Measurements from ENCODE around the gene GALNT17.

Gene GALNT17

DNA sequence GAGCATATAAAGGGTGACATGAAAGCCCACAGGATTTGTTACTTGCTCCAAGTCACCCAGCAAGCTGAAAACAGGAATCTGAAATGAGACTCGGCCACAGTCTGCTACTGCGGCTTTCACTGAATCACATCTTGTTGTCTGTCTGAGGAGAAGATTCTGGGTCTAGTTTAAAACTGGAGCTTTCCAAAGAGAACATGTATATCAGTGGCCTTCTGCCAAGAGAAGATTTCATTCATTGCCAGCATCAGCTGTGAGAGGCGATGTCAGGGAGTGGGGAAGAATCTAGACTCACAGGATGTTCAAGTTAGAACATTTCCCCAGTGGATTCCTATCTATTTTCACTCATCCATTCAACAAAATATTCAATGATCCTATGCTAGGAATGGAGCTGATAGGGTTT is 122.8 kb downstream of the GALNT17 start:
- TF ChIP-seq TEAD4 (IDR thresholded peaks at IDR 0.05) (no peak), CEBPB (IDR thresholded peaks at IDR 0.05) (no peak), CREB1 (IDR thresholded peaks at IDR 0.05; ENCODE audit: low read depth) (no peak), RAD21 (IDR thresholded peaks at IDR 0.05; ENCODE audit: low read depth) (no peak)

DNA sequence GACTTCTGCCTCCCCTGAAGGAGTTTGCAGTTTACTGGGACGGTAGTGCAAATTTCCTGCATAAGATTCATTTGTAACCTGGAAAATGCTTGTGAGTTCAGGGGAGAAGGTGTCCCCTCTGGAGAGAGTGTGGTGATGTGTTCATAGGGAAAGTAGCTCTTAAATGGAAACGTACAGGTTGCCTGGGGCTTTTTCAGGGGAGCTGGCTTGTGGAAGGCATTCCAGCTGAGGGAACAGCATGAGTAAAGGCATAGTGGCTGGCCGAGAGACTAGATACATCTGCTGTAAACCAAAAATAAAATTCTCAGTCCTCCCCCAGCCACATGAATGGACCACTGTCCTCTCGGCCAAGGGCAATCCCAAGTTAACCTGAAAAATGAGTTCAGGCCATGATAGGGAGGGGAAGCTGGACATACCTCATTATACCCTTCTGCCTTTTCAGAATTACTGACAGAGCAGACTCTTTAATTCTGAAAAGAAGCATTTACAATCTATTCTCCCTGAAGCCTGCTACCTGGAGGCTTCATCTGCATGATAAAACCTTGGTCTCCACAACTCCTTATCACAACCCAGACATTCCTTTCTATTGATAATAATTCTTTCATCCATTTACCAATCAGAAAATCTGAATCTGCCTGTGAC is 123.7 kb downstream of the GALNT17 start:
- TF ChIP-seq FOXM1 (IDR thresholded peaks at IDR 0.05; ENCODE audit: borderline replicate concordance, low read depth) (no peak), EGR1 (IDR thresholded peaks at IDR 0.05) (no peak), USF1 (IDR thresholded peaks at IDR 0.05) (no peak), TEAD4 (IDR thresholded peaks at IDR 0.05) (no peak), ZBTB7A (IDR thresholded peaks at IDR 0.05; ENCODE audit: low read depth) (no peak), YY1 (IDR thresholded peaks at IDR 0.05; ENCODE audit: low read depth) (no peak), EP300 (IDR thresholded peaks at IDR 0.05; ENCODE audit: borderline replicate concordance) (no peak), TCF12 (IDR thresholded peaks at IDR 0.05; ENCODE audit: low read depth) (no peak), NFIC (IDR thresholded peaks at IDR 0.05) (no peak), MAX (IDR thresholded peaks at IDR 0.05) (no peak), CEBPB (IDR thresholded peaks at IDR 0.05) (no peak), CREB1 (IDR thresholded peaks at IDR 0.05; ENCODE audit: low read depth) (no peak), TAF1 (IDR thresholded peaks at IDR 0.05; ENCODE audit: low read depth) (no peak), RAD21 (IDR thresholded peaks at IDR 0.05; ENCODE audit: low read depth) (no peak)
- TF ChIP-seq, protein P1, sequence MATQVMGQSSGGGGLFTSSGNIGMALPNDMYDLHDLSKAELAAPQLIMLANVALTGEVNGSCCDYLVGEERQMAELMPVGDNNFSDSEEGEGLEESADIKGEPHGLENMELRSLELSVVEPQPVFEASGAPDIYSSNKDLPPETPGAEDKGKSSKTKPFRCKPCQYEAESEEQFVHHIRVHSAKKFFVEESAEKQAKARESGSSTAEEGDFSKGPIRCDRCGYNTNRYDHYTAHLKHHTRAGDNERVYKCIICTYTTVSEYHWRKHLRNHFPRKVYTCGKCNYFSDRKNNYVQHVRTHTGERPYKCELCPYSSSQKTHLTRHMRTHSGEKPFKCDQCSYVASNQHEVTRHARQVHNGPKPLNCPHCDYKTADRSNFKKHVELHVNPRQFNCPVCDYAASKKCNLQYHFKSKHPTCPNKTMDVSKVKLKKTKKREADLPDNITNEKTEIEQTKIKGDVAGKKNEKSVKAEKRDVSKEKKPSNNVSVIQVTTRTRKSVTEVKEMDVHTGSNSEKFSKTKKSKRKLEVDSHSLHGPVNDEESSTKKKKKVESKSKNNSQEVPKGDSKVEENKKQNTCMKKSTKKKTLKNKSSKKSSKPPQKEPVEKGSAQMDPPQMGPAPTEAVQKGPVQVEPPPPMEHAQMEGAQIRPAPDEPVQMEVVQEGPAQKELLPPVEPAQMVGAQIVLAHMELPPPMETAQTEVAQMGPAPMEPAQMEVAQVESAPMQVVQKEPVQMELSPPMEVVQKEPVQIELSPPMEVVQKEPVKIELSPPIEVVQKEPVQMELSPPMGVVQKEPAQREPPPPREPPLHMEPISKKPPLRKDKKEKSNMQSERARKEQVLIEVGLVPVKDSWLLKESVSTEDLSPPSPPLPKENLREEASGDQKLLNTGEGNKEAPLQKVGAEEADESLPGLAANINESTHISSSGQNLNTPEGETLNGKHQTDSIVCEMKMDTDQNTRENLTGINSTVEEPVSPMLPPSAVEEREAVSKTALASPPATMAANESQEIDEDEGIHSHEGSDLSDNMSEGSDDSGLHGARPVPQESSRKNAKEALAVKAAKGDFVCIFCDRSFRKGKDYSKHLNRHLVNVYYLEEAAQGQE (IDR thresholded peaks at IDR 0.05; ENCODE audit: low read depth): no peak

DNA sequence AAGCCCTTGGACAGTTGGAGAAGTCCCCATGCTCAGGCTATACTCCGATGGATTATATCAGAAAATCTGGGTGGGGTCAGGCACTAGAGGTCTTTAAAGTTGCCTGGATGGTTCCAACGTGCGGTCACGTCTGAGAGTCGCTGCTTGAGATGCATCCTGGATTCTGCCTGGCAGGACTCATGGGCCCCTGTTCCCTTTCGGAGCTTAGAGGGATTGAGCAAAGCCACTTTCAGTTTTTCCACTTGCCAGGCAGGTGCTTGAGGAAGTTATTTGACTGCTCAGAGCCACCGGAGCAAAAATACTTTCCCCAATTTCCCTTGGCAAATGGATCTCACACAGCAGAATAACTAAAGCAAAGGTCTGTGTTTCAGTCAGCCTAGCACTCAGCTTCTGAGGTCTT is 129.1 kb downstream of the GALNT17 start:
- TF ChIP-seq EGR1 (IDR thresholded peaks at IDR 0.05): no peak
- no peak for TF ChIP-seq FOXM1 (IDR thresholded peaks at IDR 0.05; ENCODE audit: borderline replicate concordance, low read depth)
- no peak for TF ChIP-seq CREB1 (IDR thresholded peaks at IDR 0.05; ENCODE audit: low read depth)
- TF ChIP-seq ZBTB7A (IDR thresholded peaks at IDR 0.05; ENCODE audit: low read depth): no peak
- TF ChIP-seq EP300 (IDR thresholded peaks at IDR 0.05; ENCODE audit: borderline replicate concordance): no peak
- TF ChIP-seq, protein P1 (IDR thresholded peaks at IDR 0.05; ENCODE audit: low read depth): no peak
- TF ChIP-seq NFIC (IDR thresholded peaks at IDR 0.05): no peak
- TF ChIP-seq TAF1 (IDR thresholded peaks at IDR 0.05; ENCODE audit: low read depth): no peak

DNA sequence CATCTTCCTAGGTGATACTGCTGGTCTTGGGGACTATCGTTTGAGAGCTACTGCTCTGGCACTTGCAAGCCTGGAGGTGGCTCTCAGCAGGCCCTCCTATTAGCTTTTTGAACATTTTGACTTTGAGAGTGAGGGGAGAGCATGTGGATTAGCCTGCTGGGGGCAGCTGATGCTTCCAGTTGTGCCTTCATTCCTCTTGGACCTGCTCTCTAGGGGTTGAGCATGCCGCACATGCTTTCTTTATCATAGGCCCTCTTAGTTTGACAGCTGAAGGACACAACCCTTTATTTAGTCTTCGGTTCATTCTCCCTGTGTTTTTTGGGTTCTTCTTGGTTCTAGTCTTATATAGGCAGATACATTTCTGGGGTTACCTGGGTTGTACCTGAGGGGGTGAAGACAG is 132.1 kb downstream of the GALNT17 start:
- TF ChIP-seq TEAD4 (IDR thresholded peaks at IDR 0.05) (no peak), EGR1 (IDR thresholded peaks at IDR 0.05) (no peak), TCF12 (IDR thresholded peaks at IDR 0.05; ENCODE audit: low read depth) (no peak), EP300 (IDR thresholded peaks at IDR 0.05; ENCODE audit: borderline replicate concordance) (no peak), TAF1 (IDR thresholded peaks at IDR 0.05; ENCODE audit: low read depth) (no peak), YY1 (IDR thresholded peaks at IDR 0.05; ENCODE audit: low read depth) (no peak), CEBPB (IDR thresholded peaks at IDR 0.05) (no peak), FOXM1 (IDR thresholded peaks at IDR 0.05; ENCODE audit: borderline replicate concordance, low read depth) (no peak), ZBTB7A (IDR thresholded peaks at IDR 0.05; ENCODE audit: low read depth) (no peak), MAX (IDR thresholded peaks at IDR 0.05) (no peak), CREB1 (IDR thresholded peaks at IDR 0.05; ENCODE audit: low read depth) (no peak), NFIC (IDR thresholded peaks at IDR 0.05) (no peak), RAD21 (IDR thresholded peaks at IDR 0.05; ENCODE audit: low read depth) (no peak), USF1 (IDR thresholded peaks at IDR 0.05) (no peak)
- TF ChIP-seq, protein P1 (IDR thresholded peaks at IDR 0.05; ENCODE audit: low read depth): no peak
